IPS-18c (cell line): ENCODE data around the gene TRIM14.
A peak's percentile ranks its signal among the peaks of the same experiment; 100 is the strongest.

Experiments used
- H3K4me3 ChIP-seq: 2 replicates; pipeline ENCODE4 v1.7.0; 2013; ENCODE audit warnings: low read depth, mild to moderate bottlenecking, low read length, moderate library complexity; ENCODE audit not compliant: insufficient read depth
- H3K9me3 ChIP-seq: one replicate; pipeline ENCODE4 v1.6.1; 2013; ENCODE audit warnings: mild to moderate bottlenecking, low read length, moderate library complexity; ENCODE audit not compliant: control insufficient read depth, insufficient read depth

The TRIM14 gene, protein sequence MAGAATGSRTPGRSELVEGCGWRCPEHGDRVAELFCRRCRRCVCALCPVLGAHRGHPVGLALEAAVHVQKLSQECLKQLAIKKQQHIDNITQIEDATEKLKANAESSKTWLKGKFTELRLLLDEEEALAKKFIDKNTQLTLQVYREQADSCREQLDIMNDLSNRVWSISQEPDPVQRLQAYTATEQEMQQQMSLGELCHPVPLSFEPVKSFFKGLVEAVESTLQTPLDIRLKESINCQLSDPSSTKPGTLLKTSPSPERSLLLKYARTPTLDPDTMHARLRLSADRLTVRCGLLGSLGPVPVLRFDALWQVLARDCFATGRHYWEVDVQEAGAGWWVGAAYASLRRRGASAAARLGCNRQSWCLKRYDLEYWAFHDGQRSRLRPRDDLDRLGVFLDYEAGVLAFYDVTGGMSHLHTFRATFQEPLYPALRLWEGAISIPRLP

DNA sequence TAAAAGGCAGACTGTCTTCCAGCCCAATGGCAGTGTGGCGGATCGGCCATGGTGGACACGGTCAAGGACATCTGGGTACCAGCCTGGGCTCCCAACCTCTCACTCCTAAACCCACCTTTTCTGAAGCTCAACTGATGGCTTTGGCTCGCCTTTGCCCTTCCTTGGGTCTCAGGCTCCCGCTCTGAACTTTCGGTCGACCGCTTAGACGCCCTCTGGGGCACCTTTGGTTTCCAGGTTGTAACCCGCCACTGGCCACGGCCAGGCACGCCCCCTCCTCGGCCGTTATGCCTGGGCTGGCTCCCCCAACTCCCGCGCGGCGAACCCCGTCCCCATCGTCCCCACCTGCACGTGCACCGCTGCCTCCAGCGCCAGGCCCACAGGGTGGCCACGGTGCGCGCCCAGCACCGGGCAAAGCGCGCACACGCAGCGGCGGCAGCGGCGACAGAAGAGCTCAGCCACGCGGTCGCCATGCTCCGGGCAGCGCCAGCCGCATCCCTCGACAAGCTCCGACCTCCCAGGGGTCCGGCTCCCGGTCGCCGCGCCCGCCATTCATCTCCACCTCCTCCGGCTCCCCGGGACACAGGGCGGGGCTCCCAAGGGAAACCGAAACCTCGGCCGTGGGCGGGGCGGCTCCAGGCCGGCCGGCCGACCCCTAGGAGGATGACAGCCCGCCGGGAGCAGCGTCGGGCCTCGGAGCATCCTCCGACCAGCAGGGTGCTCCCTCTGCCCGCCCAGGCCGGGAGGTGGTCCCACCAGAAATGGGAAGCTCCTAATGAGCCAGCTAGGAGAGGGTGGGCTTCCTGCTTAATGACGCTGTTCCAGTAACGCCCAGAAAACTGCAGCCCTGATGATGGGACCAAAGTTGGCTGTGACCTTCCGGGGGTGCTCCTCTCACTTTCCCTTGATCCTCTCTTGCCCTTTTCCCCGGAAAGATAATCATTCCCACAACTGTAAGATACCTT is at the start of gene TRIM14:
Gene TRIM14 (minus strand): TSS at position 583 of the 962 bp plus-strand sequence. CDS start 34 bp downstream, at position 549.
- Histone ChIP-seq H3K4me3 (peak within 1 kb of the TSS; percentile 66), H3K9me3 (no peaks in the 10 kb centered on the region)

DNA sequence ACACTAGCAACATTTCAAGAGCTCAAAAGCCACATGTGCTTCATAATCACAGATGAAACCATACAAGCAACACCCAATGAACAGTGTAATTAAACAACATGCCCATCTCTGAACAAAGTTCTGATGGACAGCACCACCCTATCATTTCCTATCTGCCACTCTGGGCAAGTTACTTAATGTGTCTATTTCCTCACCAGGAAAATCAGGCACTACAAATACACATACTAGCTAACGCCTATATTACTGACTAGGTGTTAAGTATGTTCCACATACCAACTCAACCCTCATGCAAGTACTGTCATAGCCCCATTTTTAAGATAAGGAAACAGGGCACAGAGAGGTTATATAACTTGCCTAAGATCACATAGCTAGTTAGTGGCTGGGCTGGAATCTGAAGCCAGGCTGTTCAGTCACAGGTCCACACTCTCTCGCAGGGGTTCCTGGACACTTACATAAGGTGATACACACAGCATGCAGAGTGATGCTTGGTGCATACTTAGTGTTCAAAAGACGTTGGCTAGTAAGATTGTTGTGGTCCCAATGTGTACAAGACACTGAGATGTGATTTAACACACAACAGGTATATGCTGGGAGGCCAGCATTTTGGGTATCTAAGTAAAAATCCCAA is 49.2 kb upstream of the TRIM14 start:
- Histone ChIP-seq H3K4me3 (no peak overlapping the region), H3K9me3 (no peaks in the 10 kb centered on the region)

DNA sequence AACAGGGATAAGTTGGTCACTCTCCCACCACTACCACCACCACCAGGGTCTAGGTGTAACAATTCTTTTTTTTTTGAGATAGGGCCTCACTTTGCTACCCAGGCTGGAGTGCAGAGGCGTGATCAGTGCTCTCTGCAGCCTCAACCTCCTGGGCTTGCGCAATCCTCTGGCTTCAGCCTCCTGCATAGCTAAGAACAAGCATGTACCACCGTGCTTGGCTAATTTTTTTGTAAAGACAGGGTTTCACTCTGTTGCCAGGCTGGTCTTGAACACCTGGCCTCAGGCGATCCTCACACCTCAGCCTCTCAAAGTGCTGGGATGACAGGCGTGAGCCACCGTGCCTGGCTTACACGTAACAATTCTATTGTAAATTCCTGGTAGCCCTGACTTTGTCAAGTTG is 45.9 kb upstream of the TRIM14 start:
- no peak overlapping the region for H3K4me3 ChIP-seq

DNA sequence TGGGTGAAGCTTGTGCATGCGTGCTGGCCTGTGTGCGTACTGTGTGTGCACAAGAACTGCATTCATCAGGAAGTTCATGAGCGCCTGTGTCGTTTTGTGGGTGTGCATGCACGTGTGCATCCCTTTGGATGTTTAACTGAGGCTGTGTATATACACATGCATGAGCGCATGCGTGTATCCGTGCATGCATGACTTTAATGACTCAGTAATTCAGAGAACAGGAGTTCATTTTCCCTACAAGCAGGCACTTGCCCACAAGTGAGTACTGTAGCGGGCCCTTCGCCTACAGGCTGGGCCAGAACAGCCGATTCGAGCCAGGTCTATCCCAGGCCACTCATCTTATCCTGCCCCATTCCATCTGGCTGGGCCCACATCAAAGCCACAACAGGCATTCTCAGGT is 43.6 kb upstream of the TRIM14 start:
- Histone ChIP-seq H3K4me3 (no peak overlapping the region), H3K9me3 (no peaks in the 10 kb centered on the region)

More for the DNA sequence above, 45.9 kb upstream of the TRIM14 start:
- no peaks in the 10 kb centered on the region for H3K9me3 ChIP-seq

DNA sequence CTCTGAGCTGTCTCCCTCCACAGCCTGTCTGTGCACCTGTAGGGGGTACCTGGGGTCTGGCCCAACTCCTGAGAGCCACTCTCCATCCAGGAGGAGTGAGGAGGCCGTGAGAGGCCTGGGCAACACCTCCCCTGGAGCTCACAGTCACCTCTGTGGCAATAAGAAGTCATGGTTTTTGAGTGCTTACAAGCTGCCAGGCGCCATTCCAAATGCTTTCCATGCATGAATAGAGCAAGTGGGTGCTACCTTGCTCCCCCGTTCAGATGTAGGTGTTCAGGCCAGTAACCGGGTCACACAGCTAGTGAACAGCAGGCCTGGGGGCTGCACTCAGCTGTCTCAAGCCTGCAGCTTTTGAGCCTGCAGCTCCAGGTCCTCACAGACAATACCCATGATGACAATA is 42.8 kb upstream of the TRIM14 start:
- no peak overlapping the region for H3K4me3 ChIP-seq
- H3K9me3 ChIP-seq, result no peaks in the 10 kb centered on the region

DNA sequence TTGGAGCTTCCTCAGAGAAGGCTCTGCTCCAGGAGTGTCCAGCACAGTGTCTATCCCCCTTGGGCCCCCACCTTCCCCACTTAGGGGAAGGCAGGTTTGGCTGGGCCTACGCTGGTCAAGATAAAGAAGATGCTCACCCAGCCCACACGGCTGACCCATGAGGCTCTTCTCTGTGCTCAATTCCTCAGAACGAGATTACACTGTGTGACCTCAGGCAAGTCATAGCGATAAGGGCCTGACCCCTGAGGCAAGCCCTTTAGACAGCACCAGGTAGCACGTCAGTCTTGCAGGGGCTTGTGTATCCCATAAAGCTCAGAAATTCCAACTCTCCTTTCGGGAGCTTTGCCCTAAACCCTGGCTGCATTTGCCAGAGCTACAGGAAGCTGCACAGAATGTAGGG is 40.8 kb upstream of the TRIM14 start:
- Histone ChIP-seq H3K9me3 (no peaks in the 10 kb centered on the region), H3K4me3 (no peak overlapping the region)

DNA sequence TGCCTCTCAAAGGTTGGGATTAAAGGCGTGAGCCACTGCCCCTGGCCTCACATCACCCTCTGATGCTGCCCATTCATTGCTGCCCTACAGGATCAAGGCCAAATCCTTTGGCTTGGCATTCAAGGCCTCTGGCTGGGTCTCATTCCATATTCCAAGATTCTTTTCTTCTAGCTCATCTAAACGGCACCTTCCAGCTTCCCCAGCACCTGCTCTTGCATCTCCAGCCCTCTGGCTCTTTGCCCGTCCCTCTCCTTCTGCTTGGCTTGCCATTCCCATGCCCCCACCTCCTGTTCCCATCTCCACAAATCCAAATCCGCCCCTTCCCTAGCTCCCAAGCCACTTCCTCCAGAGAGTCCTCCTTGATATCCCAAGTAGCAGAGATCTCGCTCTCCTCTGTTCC is 40.3 kb upstream of the TRIM14 start:
- H3K9me3 ChIP-seq, result no peaks in the 10 kb centered on the region
- H3K4me3 ChIP-seq, result no peak overlapping the region

DNA sequence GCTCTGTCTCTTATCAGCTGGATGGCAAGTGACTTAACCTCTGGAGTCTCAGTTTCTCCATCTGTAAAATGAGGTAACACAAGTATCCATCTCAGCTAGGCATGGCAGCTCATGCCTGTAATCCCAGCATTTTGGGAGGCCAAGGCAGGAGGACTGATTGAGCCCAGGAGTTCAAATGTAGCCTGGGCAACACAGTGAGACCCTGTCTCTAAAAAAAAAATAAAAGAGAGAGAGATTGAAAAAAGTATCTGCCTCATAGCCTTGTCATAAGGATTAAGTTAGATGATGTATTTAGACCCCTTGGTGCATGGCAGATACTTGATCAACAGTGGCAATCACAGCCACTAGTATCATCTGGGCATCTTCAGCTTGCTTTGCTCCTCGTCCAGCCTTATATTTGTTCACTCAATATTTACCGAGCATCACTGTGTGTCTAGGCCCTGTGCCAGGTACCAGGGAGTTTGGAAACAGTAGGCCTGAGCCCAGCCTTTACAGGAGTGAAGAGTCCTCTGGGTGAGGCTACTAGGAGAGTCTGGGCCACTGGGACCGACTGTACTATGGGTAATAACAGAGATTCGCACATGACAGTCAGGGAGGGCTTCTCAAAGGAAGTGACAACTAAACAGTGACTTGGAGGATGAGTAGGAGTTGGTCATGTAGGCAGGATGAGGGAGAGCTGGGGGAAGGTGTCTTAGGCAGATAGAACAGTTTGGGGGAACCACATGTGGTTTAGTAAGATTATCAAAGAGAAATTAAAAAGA is 39.2 kb upstream of the TRIM14 start:
- H3K4me3 ChIP-seq, result no peak overlapping the region
- H3K9me3 ChIP-seq, result no peaks in the 10 kb centered on the region

DNA sequence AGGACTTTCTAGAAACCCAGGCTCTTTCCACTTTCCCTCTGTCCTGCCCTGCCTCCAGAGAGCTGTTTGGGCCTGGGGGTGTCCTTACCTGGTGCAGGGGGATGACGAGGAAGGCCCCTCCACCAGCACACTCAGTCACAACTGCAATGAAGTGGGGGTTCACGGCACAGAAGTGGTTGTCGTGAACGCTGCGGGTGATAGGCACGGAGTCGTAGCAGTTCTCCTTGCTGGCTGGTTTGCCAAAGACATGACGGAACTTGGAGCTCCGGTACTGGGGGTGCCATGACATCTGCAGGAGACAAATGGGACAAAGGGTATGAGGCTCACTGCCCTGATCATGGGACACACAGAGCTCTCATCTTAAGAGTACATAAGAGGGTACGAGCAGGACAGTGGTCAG is 38.4 kb upstream of the TRIM14 start:
- no peak overlapping the region for H3K4me3 ChIP-seq
- no peaks in the 10 kb centered on the region for H3K9me3 ChIP-seq

DNA sequence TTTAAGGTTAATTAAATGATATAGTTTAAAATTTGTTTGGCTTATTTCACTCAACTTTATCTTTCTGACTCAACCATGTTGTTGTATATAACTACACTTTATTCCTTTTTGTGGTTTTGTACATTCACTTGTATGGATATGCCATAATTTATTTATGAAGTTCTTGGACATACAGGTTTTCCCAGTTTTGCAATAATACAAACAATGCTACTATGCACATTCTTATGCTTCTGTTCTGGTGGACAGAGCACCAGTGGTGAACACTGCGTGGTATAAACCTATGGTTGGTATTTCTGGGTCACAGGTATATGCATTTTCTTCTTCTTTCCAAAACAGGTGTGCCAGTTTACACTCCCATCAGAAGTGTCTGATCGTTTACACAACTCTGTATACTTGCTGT is 35.7 kb upstream of the TRIM14 start:
- Histone ChIP-seq H3K4me3 (no peak overlapping the region), H3K9me3 (no peaks in the 10 kb centered on the region)

DNA sequence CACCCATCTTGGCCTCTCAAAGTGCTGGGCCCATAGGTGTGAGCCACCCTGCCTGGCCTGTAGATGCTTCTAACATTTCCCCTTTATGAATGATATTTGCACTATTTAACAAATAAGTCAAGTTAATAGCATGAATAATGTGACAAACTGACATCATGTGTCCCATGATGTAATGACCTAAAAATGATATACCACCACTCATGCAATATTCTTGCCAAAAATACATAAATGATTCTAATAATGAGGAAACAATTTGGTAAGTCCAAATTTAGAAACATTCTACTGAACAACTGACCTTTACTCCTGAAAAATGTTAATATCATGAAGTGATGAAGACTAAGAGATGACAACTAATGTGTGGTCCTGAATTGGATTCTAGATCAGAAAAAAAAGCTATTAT is 33.5 kb upstream of the TRIM14 start:
- Histone ChIP-seq H3K9me3 (no peaks in the 10 kb centered on the region), H3K4me3 (no peak overlapping the region)

DNA sequence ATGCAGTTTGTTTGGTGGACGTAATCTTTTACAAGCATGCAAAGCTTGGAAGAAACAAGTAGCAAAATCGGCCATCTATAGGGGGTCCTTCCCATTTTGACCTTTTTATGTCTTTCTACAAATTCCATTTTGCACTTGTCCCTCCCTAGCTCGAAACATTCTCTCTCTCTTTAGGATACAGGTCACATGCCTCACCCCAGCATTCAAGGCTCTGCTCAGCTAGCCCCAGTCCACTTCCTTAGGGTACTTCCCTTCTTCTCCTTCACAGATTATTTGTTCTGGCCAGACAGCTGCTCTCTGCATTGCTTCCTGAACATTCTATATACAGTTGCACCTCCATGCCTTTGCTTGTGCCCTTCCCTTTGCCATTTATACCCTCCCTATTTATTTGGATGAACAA is 31.7 kb upstream of the TRIM14 start:
- Histone ChIP-seq H3K9me3 (no peaks in the 10 kb centered on the region), H3K4me3 (no peak overlapping the region)

DNA sequence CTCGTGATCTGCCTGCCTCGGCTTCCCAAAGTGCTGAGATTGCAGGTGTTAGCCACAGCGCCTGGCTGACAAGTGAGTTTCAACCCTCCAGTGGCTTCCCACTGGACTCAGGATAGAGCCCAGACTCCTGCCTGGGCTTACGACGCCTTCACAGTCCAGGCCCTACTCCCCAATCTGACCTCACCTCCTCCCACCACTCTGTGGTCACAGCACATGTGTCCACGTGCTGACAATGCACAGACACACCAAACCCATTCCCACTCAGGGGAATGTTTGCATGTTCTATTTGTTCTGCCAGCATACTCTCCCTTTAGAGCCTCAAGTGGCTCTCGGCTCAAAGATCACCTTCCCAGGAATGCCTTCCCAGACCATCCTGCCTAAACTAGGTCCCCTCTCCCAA is 31.1 kb upstream of the TRIM14 start:
- H3K4me3 ChIP-seq, result no peak overlapping the region
- no peaks in the 10 kb centered on the region for H3K9me3 ChIP-seq

DNA sequence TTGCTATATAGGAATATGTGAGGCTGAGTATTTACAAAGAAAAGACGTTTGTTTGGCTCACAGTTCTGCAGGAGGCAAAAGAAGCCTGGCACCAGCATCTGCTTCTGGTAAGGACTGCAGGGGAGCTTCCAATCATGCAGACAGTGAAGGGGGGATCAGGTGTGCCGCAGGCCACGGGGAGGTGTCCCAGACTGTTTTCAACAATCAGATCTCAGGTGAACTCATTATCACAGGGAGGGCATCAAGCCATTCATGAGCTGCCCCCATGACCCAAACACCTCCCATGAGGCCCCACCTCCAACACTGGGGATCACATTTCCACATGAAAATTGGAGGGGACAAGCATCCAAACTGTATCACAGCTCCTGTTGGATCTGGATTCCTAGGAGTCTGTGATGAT is 30.4 kb upstream of the TRIM14 start:
- no peak overlapping the region for H3K4me3 ChIP-seq
- no peaks in the 10 kb centered on the region for H3K9me3 ChIP-seq

DNA sequence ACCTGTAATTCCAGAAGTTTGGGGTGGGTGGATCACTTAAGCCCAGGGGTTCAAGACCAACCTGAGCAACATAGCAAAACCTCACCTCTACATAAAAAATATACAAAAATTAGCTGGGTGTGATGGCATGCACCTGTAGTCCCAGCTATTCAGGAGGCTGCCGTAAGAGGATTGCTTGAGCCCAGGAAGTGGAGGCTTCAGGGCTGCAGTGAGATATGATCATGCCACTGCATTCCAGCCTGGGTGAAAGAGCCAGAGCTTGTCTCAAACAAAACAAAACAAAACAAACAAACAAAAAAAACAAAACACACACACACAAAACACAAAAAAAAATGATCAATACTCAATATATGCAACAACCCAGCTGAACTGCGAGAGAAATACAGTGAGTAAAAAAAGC is 29.5 kb upstream of the TRIM14 start:
- Histone ChIP-seq H3K4me3 (no peak overlapping the region), H3K9me3 (no peaks in the 10 kb centered on the region)

DNA sequence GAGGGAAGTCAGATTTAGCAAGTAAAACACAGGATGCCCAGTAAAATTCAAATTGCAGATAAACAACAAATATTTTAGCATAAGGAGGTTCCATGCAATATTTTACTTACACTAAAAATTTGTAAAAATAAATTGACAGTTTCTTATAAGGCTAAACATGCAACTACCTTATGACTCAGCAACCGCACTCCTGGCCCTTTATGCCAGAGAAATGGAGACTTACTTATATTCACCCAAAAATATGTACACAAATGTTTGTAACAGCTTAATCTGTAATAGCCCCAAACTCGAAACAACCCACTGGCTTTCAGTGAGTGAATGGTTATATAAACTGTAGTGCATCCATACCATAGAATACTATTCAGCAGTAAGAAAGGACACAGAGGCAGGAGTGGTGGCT is 28.6 kb upstream of the TRIM14 start:
- no peaks in the 10 kb centered on the region for H3K9me3 ChIP-seq
- no peak overlapping the region for H3K4me3 ChIP-seq
